Renal pelvis (tissue), 4 donors: Measurements from ENCODE around the gene CHST8. TPM values are rescaled to one million over a fixed set of nuclear protein-coding genes. Genes with fewer than 3 reads are reported as not detected.

Experiments used
- DNase-seq: peaks from one replicate; pipeline ENCODE4 v3.0.0-alpha.2; 2013
- polyA plus RNA-seq, 3 donors: library from polyadenylated mRNA; unstranded; fragments of 120-200 nt; gene quantifications; one replicate each; pipeline ENCODE4 v1.2.1, GENCODE V29; 2013; ENCODE audit not compliant: insufficient read length in 3 of 3

CHST8 gene
- polyA plus RNA-seq, 3 donors, result 0.40 to 0.52 (median 0.41) TPM

DNA sequence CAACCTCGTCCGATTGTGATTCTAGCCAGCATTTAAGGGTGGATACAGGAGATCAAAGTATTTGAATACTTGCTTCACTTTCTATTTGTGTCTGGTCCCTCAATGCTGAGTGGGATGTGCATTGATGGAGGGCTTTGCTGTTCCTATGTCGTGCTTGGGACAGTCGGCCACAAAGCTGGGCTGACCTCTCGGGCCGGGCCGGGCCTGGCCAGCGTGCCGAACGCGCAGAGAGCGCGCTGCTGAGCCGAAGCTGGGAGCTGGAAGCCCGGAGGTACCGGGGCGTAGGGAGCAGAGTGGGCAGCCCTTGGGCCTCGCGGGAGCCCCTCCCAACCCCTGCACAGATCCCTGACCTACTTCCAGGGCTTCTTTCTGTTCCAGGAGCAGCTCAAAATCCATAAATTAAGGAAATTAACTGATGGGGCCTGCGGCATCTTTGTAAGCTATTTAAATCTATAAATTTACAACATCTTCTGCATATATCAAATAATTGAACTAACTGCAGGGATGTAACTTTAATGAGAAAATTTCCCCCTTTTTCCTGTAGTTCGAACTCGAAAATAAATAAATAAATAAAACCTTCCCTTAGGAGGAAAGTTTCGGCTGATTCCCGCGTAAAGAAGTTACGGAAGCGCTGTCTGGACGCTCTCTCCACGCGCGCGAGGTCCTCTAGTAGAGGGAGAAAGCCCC lies 173.1 kb downstream of the CHST8 start:
- DNase-seq, result no peak

DNA sequence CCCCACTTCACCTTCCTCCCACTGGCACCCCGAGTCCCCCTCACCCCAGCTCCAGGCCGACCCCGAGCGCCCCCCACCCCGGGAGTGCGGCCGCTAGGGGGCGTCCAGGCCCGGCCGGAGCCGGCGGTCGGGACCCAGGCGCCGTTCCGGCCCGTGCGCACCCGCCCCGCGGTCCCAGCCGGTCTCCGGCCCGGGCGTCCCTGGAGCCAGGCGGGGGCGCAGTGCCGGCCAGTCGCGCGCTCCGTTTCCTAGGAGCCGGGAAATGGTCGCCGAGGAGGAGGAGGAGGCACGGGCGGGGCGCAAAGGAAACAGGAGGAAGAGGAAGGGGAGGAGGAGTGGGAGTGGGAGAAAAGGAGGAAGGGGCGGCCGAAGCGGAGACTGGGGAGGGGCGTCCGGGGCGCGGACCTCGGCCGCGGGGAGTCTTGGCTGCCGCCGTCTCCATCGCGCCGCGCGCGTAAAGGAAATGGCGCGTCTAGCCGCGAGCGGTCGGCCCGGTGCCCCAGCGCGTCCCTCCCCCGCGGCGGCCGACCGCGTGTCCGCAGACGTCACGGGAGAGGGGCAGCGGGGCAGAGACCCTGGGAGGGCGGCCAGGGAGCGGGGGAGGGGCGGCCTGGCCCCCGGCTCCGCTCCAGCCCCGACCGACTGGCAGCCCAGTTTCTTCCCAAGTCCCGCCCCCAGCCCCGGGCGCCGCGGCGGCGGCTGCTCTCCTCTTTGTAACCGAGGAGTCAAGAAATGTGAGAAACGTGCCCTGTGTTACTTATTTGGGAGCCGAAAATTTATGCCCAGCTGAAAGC lies 173.8 kb downstream of the CHST8 start:
- peak; percentile 91 for DNase-seq

GRCh38 chr19:33796164-33796875 lies 174.6 kb downstream of the CHST8 start, which contains the start of gene KCTD15:
Gene KCTD15 (plus strand): TSS chr19:33796870. CDS start chr19:33800455, 3,585 bp downstream.
- DNase-seq, result peak; percentile 70

- peak; percentile 60 for DNase-seq
Observed at GRCh38 chr19:33797802-33798671, 176.3 kb downstream of the CHST8 start.

DNA sequence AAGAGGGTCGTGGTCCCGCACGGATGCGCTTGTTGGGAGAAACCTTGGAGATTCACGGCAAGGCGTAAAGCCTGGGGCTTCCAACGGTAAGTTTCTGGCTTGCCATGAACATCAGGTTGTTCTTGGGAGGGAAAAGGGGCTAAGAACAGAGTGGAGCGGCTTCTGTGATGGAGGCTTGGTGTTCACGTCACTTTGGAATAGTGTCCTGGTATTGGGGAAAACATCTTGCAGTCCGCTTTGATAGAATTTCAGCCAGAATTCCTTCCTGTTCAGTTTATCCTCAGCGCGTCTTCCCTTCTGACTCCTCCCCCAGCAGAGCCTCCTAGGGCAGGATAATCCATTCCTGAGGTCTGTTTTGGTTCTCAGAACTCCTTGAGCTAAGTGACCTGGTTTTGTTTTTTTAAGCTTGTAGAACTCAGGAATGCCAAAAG lies 176.9 kb downstream of the CHST8 start:
- DNase-seq, result no peak

- DNase-seq, result no peak
Observed at GRCh38 chr19:33799476-33799875, 177.7 kb downstream of the CHST8 start.

- no peak for DNase-seq
Observed at GRCh38 chr19:33800012-33800680, 178.4 kb downstream of the CHST8 start.

- DNase-seq, result no peak
Observed at GRCh38 chr19:33801411-33801810, 179.7 kb downstream of the CHST8 start.

GRCh38 chr19:33802001-33802400 lies 180.2 kb downstream of the CHST8 start:
- no peak for DNase-seq

DNA sequence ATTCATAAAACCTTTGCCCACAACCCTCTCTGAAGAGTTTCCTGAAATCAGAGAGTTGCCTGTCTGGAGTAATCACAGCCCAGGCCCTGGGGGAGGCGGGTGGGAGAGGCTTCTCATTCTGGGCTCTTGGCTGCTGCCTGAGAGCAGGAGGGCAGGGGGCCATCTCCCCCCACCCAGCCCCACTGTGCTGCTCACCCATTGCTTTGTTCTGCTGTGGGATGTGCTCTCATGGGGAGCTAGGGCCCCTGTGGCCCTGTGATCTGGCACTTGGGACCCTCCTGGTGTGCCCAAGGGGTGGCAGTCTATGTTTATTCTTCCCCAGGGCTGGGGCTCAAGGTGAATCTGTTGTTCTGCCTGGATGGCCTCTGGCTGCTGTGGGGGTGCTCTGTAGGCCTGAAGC lies 181.0 kb downstream of the CHST8 start:
- no peak for DNase-seq

GRCh38 chr19:33803383-33803782 lies 181.6 kb downstream of the CHST8 start:
- DNase-seq, result no peak

- DNase-seq, result no peak
Observed at GRCh38 chr19:33804021-33804799, 182.5 kb downstream of the CHST8 start.

DNA sequence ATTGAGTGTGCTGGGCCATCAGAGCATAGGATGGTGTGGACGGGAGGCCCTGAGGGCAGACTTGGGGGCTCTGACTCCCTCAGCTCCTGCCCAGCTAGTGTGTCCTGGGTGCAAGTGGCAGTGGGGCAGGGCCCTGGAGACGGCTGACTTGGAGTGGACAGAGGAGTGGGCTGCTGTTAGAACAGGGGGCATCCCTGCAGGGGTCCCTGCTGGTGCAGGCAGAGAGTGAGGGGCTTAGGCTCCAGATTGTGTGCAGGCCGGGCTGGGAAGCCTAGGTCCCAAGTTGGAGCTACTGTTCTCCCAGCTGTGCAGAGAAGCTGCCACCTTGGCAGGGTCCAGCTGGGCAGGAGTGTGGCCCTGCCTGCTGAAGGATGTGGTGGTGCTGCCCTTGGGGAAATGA lies 183.6 kb downstream of the CHST8 start:
- no peak for DNase-seq

DNA sequence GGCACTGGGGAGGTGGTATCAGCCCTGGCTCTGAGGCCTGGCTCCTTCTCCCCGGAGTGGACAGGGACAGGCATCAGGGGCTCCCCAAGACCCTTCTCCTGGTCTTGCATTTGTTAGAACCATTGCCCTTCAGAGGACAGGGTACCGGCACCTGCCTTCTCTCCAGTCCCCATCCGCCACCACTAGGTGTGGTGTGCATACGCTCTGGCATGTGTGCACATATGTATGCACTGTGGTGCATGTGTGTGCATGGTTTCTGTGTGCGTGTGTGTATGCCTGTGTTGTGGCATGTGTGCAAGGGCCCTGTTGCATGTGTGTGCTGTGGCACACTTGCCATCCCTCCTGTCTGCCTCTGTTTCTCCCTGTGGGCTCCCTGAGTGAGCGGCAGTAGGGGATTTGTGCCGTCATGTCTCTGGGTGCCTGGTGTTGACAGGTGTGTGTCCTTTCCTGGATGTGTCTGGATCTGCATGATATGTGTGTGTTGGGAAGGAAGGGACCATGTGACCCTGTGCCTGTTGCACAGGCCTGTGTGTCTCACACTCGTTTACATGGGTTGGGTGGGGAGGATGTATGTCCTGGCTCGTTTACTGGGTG lies 184.2 kb downstream of the CHST8 start:
- DNase-seq, result no peak

- DNase-seq, result no peak
Observed at GRCh38 chr19:33806434-33806881, 184.7 kb downstream of the CHST8 start.

- no peak for DNase-seq
Observed at GRCh38 chr19:33808399-33808798, 186.6 kb downstream of the CHST8 start.

DNA sequence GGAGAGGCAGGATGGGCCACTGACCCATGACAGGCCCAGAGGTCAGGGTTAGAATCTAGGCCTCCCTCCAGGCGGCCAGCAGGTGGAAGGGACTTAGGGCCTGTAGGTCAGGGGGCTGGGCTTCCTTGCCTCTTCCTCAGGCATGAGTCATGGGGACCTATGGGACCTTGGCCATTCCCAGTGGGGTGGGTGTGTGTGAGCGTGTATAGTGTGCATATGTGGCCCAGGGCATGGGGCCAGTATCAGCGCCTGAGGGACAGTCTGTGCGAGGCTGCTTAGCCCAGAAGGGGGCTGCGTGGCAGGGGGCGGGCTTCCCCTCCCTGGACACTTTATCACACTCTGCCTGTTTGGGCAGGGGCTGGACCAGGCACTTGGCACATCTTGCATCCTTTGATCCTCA lies 188.2 kb downstream of the CHST8 start:
- no peak for DNase-seq

GRCh38 chr19:33810821-33811220 lies 189.1 kb downstream of the CHST8 start:
- no peak for DNase-seq

DNA sequence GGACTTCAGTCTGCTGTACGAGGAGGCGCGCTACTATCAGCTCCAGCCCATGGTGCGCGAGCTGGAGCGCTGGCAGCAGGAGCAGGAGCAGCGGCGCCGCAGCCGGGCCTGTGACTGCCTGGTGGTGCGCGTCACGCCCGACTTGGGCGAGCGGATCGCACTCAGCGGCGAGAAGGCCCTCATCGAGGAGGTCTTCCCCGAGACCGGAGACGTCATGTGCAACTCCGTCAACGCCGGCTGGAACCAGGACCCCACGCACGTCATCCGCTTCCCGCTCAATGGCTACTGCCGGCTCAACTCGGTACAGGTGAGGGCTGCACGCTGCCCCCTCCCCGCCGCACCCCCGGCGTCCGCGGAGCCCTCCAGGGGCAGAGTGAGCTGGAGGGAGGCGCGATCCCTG lies 189.5 kb downstream of the CHST8 start:
- DNase-seq, result no peak
